Measurements from ENCODE around the gene ACBD3. TPM values are rescaled to one million over a fixed set of nuclear protein-coding genes. Genes with fewer than 3 reads are reported as not detected.
A peak's percentile ranks its signal among the peaks of the same experiment; 100 is the strongest.

Gene ACBD3
- polyA plus RNA-seq, 1 of the 3 experiments (the other 2 are of a cell fraction), result 17.8 TPM

DNA sequence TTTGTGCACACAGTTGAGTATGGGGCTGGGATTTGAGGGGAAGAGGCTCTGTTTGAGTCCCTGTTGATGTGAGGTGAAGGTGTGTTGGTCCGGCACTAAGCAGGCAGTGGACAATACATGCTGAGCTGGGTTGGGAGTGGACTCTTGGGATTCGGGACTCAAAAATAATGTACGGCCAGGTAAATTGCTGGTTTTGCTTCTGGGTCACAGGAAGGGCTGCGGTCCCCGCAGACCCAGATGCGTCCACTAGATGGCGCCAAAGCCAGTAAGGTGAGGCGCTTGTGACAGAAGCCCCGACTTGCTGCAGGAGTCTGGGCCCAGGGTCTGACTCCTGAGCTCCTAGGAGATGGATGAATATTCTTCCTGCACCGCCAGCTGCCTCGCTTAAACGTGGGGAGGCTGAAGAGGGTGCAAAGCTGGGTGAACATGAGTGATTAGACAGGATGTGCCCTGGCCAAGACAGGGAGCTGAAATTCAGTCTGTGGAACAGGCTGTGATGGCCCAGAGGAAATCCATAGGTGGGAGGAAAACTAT is 61.4 kb downstream of the ACBD3 start (continued):
- TF ChIP-seq TAF1 (IDR thresholded peaks at IDR 0.05; ENCODE audit: borderline replicate concordance, low read depth, low read length) (no peak), RXRA (IDR thresholded peaks at IDR 0.05; ENCODE audit: borderline replicate concordance, low read depth) (no peak), TEAD4 (IDR thresholded peaks at IDR 0.05; ENCODE audit: borderline replicate concordance, insufficient read depth) (no peak), YY1 (IDR thresholded peaks at IDR 0.05; ENCODE audit: low read depth) (no peak), MXI1 (IDR thresholded peaks at IDR 0.05; ENCODE audit: low read depth, low read length) (no peak), RCOR1 (IDR thresholded peaks at IDR 0.05; ENCODE audit: low read length) (no peak), MEF2A (IDR thresholded peaks at IDR 0.05; ENCODE audit: borderline replicate concordance, low read depth) (no peak), EZH2phosphoT487 (IDR thresholded peaks at IDR 0.05; ENCODE audit: borderline replicate concordance, low read depth) (no peak), RFX5 (IDR thresholded peaks at IDR 0.05; ENCODE audit: low read length) (no peak), TCF12 (IDR thresholded peaks at IDR 0.05) (no peak), RAD21 (IDR thresholded peaks at IDR 0.05; ENCODE audit: low read length) (peak; percentile 89), SIN3A (IDR thresholded peaks at IDR 0.05; ENCODE audit: borderline replicate concordance, low read depth, low read length) (no peak), JUND (IDR thresholded peaks at IDR 0.05) (no peak), FOXJ3 (CRISPR knock-in tag; IDR thresholded peaks at IDR 0.05) (no peak), GABPA (IDR thresholded peaks at IDR 0.05; ENCODE audit: low read depth) (0 out of 2 replicates have a peak, but pooled peaks have one; percentile 10), SMC3 (IDR thresholded peaks at IDR 0.05; ENCODE audit: low read depth, low read length) (peak; percentile 83), FOSL2 (IDR thresholded peaks at IDR 0.05; ENCODE audit: borderline replicate concordance, low read depth) (no peak)
- TF ChIP-seq, protein P1, sequence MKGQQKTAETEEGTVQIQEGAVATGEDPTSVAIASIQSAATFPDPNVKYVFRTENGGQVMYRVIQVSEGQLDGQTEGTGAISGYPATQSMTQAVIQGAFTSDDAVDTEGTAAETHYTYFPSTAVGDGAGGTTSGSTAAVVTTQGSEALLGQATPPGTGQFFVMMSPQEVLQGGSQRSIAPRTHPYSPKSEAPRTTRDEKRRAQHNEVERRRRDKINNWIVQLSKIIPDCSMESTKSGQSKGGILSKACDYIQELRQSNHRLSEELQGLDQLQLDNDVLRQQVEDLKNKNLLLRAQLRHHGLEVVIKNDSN (IDR thresholded peaks at IDR 0.05; ENCODE audit: borderline replicate concordance, low read depth), result no peak
- TF ChIP-seq, protein P2, sequence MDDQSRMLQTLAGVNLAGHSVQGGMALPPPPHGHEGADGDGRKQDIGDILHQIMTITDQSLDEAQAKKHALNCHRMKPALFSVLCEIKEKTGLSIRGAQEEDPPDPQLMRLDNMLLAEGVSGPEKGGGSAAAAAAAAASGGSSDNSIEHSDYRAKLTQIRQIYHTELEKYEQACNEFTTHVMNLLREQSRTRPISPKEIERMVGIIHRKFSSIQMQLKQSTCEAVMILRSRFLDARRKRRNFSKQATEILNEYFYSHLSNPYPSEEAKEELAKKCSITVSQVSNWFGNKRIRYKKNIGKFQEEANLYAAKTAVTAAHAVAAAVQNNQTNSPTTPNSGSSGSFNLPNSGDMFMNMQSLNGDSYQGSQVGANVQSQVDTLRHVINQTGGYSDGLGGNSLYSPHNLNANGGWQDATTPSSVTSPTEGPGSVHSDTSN (IDR thresholded peaks at IDR 0.05), result no peak
- TF ChIP-seq, protein P3, sequence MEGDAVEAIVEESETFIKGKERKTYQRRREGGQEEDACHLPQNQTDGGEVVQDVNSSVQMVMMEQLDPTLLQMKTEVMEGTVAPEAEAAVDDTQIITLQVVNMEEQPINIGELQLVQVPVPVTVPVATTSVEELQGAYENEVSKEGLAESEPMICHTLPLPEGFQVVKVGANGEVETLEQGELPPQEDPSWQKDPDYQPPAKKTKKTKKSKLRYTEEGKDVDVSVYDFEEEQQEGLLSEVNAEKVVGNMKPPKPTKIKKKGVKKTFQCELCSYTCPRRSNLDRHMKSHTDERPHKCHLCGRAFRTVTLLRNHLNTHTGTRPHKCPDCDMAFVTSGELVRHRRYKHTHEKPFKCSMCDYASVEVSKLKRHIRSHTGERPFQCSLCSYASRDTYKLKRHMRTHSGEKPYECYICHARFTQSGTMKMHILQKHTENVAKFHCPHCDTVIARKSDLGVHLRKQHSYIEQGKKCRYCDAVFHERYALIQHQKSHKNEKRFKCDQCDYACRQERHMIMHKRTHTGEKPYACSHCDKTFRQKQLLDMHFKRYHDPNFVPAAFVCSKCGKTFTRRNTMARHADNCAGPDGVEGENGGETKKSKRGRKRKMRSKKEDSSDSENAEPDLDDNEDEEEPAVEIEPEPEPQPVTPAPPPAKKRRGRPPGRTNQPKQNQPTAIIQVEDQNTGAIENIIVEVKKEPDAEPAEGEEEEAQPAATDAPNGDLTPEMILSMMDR (IDR thresholded peaks at IDR 0.05), result peak; percentile 97
- TF ChIP-seq, protein P4, sequence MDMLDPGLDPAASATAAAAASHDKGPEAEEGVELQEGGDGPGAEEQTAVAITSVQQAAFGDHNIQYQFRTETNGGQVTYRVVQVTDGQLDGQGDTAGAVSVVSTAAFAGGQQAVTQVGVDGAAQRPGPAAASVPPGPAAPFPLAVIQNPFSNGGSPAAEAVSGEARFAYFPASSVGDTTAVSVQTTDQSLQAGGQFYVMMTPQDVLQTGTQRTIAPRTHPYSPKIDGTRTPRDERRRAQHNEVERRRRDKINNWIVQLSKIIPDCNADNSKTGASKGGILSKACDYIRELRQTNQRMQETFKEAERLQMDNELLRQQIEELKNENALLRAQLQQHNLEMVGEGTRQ (IDR thresholded peaks at IDR 0.05; ENCODE audit: borderline replicate concordance, low read depth, low read length), result no peak
